Activated CD4-positive, alpha-beta memory T cell treated with anti-CD3 and anti-CD28 coated beads for 36 hours (primary cell): ENCODE data around the gene USP43. TPM values are rescaled to one million over a fixed set of nuclear protein-coding genes. Genes with fewer than 3 reads are reported as not detected.
"Not testable (repeated sequence)": the region's sequence is repeated elsewhere in the genome, so short reads cannot be mapped to it uniquely, and the experiment has no call there.

Experiments
- CTCF ChIA-PET: fragments of 350-600 bp; sonication (Branson Sonifier 250); formaldehyde crosslinking; loops from one replicate; lab custom pipeline; 2021; ENCODE audit warnings: antibody characterized with exemption, inconsistent platforms; lab: Charles Lee
- POLR2A ChIA-PET: fragments of 350-600 bp; sonication (Branson Sonifier 250); formaldehyde crosslinking; loops from one replicate; lab custom pipeline; 2021; ENCODE audit warnings: antibody characterized with exemption; lab: Charles Lee
- DNase-seq: peaks from one replicate; pipeline ENCODE4 v3.0.0-alpha.2; 2020
- H3K27ac Mint-ChIP-seq: one replicate; pipeline ENCODE4 v1.8.0; 2021; ENCODE audit warnings: mixed read lengths
- H3K27me3 Mint-ChIP-seq: one replicate; pipeline ENCODE4 v1.8.0; 2021; ENCODE audit warnings: mixed read lengths
- H3K36me3 Mint-ChIP-seq: one replicate; pipeline ENCODE4 v1.8.0; 2021; ENCODE audit warnings: mixed read lengths
- H3K4me1 Mint-ChIP-seq: one replicate; pipeline ENCODE4 v1.8.0; 2021; ENCODE audit warnings: low read depth, mixed read lengths
- H3K4me3 Mint-ChIP-seq: one replicate; pipeline ENCODE4 v1.8.0; 2021; ENCODE audit warnings: mild to moderate bottlenecking, mixed read lengths
- H3K9me3 Mint-ChIP-seq: one replicate; pipeline ENCODE4 v1.8.0; 2021; ENCODE audit warnings: mixed read lengths
- intact Hi-C: fragments of 100-400 bp; cut with micrococcal nuclease; formaldehyde crosslinking; loops from one replicate; pipeline ENCODE4 v1.15.1; 2023
- total RNA-seq, 2 experiments: library from RNA; stranded (reverse); gene quantifications; one replicate each; pipeline ENCODE4 v1.2.3, GENCODE V29; 2021

USP43 gene
- under 1 TPM; 0.34 to 0.50 TPM for total RNA-seq

GRCh38 chr17:9644910-9645751 lies at the start of gene USP43:
USP43 (plus strand) TSS chr17:9645517; CDS start chr17:9645633, 116 bp downstream.
- H3K9me3 Mint-ChIP-seq = no peaks in the 10 kb centered on the region
- peak within 1 kb of the TSS; percentile 75 for H3K4me3 Mint-ChIP-seq
- POLR2A ChIA-PET = no interaction called here
- DNase-seq = peak; percentile 35
- peaks cover 7% of the 10 kb centered on the region for H3K4me1 Mint-ChIP-seq
- H3K27ac Mint-ChIP-seq = no peak within 1 kb of the TSS
- intact Hi-C loops = loop anchor here (1.0 to 2.0 kb wide), 2 partner anchors 32 to 68 kb away; no protein-coding TSS in a partner anchor
- CTCF ChIA-PET = interaction anchor here (1.5 kb wide), 1 partner anchor 68 kb away, joined by 5 read pairs; the partner anchor contains the start of gene CFAP52
- peaks cover 53% of the 10 kb centered on the region for H3K27me3 Mint-ChIP-seq
- H3K36me3 Mint-ChIP-seq = no peaks in the 10 kb centered on the region

GRCh38 chr17:9597638-9598037 lies 47.7 kb upstream of the USP43 start:
- H3K27ac Mint-ChIP-seq, H3K36me3 Mint-ChIP-seq, H3K9me3 Mint-ChIP-seq, DNase-seq, intact Hi-C loops, POLR2A ChIA-PET, H3K4me3 Mint-ChIP-seq, H3K4me1 Mint-ChIP-seq: not testable (repeated sequence)
- CTCF ChIA-PET = interaction anchor here (0.7 kb wide), 1 partner anchor 22 kb away, joined by 3 read pairs; no protein-coding TSS in a partner anchor
- H3K27me3 Mint-ChIP-seq = peaks cover 18% of the 10 kb centered on the region

- H3K36me3 Mint-ChIP-seq = no peaks in the 10 kb centered on the region
- DNase-seq = no peak
- POLR2A ChIA-PET = no interaction called here
- H3K4me3 Mint-ChIP-seq = no peak overlapping the region
- H3K27ac Mint-ChIP-seq = no peak overlapping the region
- CTCF ChIA-PET = no interaction called here
- peaks cover 18% of the 10 kb centered on the region for H3K27me3 Mint-ChIP-seq
- no peaks in the 10 kb centered on the region for H3K9me3 Mint-ChIP-seq
- no peaks in the 10 kb centered on the region for H3K4me1 Mint-ChIP-seq
- intact Hi-C loops = no loop called here
Observed at GRCh38 chr17:9598661-9599060, 46.7 kb upstream of the USP43 start.

GRCh38 chr17:9604583-9604982 lies 40.7 kb upstream of the USP43 start:
- H3K4me1 Mint-ChIP-seq, H3K27ac Mint-ChIP-seq, POLR2A ChIA-PET, H3K4me3 Mint-ChIP-seq, DNase-seq, H3K36me3 Mint-ChIP-seq, intact Hi-C loops, H3K27me3 Mint-ChIP-seq, H3K9me3 Mint-ChIP-seq, CTCF ChIA-PET: not testable (repeated sequence)

GRCh38 chr17:9606453-9606852 lies 38.9 kb upstream of the USP43 start:
- no peak overlapping the region for H3K27ac Mint-ChIP-seq
- POLR2A ChIA-PET = no interaction called here
- no peaks in the 10 kb centered on the region for H3K36me3 Mint-ChIP-seq
- H3K27me3 Mint-ChIP-seq = peaks cover 7% of the 10 kb centered on the region
- DNase-seq = no peak
- intact Hi-C loops = no loop called here
- CTCF ChIA-PET = no interaction called here
- no peak overlapping the region for H3K4me3 Mint-ChIP-seq
- no peaks in the 10 kb centered on the region for H3K4me1 Mint-ChIP-seq
- H3K9me3 Mint-ChIP-seq = no peaks in the 10 kb centered on the region

- POLR2A ChIA-PET, H3K4me3 Mint-ChIP-seq, CTCF ChIA-PET, H3K27ac Mint-ChIP-seq, H3K36me3 Mint-ChIP-seq, H3K4me1 Mint-ChIP-seq, H3K9me3 Mint-ChIP-seq, H3K27me3 Mint-ChIP-seq, DNase-seq, intact Hi-C loops: not testable (repeated sequence)
Observed at GRCh38 chr17:9607058-9607457, 38.3 kb upstream of the USP43 start.

GRCh38 chr17:9611557-9611956 lies 33.8 kb upstream of the USP43 start:
- CTCF ChIA-PET = no interaction called here
- Mint-ChIP-seq H3K27ac (no peak overlapping the region), H3K9me3 (no peaks in the 10 kb centered on the region)

GRCh38 chr17:9612006-9612405 lies 33.3 kb upstream of the USP43 start:
- Mint-ChIP-seq H3K36me3 (no peaks in the 10 kb centered on the region), H3K27ac (no peak overlapping the region), H3K27me3 (peaks cover 8% of the 10 kb centered on the region), H3K4me3 (no peak overlapping the region), H3K4me1 (no peaks in the 10 kb centered on the region), H3K9me3 (no peaks in the 10 kb centered on the region)
- intact Hi-C loops = no loop called here
- ChIA-PET POLR2A (no interaction called here), CTCF (no interaction called here)
- DNase-seq = no peak

More at GRCh38 chr17:9611557-9611956, 33.8 kb upstream of the USP43 start:
- Mint-ChIP-seq H3K4me1 (no peaks in the 10 kb centered on the region), H3K4me3 (no peak overlapping the region), H3K27me3 (peaks cover 8% of the 10 kb centered on the region), H3K36me3 (no peaks in the 10 kb centered on the region)
- DNase-seq = no peak
- POLR2A ChIA-PET = no interaction called here
- intact Hi-C loops = no loop called here

- intact Hi-C loops = no loop called here
- Mint-ChIP-seq H3K4me3 (no peak overlapping the region), H3K27me3 (peaks cover 8% of the 10 kb centered on the region), H3K36me3 (no peaks in the 10 kb centered on the region), H3K9me3 (no peaks in the 10 kb centered on the region), H3K27ac (no peak overlapping the region), H3K4me1 (no peaks in the 10 kb centered on the region)
- ChIA-PET POLR2A (no interaction called here), CTCF (no interaction called here)
- no peak for DNase-seq
Observed at GRCh38 chr17:9615486-9615885, 29.8 kb upstream of the USP43 start.

GRCh38 chr17:9622961-9623360 lies 22.4 kb upstream of the USP43 start:
- H3K9me3 Mint-ChIP-seq = peaks cover 29% of the 10 kb centered on the region
- H3K27me3 Mint-ChIP-seq = no peaks in the 10 kb centered on the region
- H3K4me3 Mint-ChIP-seq = no peak overlapping the region
- H3K36me3 Mint-ChIP-seq = peaks cover 1% of the 10 kb centered on the region
- no peak overlapping the region for H3K27ac Mint-ChIP-seq
- intact Hi-C loops = no loop called here
- no peak for DNase-seq
- H3K4me1 Mint-ChIP-seq = no peaks in the 10 kb centered on the region
- POLR2A ChIA-PET = no interaction called here
- CTCF ChIA-PET = no interaction called here

GRCh38 chr17:9628509-9628908 lies 16.8 kb upstream of the USP43 start:
- no peak overlapping the region for H3K27ac Mint-ChIP-seq
- H3K4me1 Mint-ChIP-seq = no peaks in the 10 kb centered on the region
- H3K4me3 Mint-ChIP-seq = no peak overlapping the region
- CTCF ChIA-PET = no interaction called here
- peaks cover 1% of the 10 kb centered on the region for H3K36me3 Mint-ChIP-seq
- H3K27me3 Mint-ChIP-seq = peaks cover 7% of the 10 kb centered on the region
- POLR2A ChIA-PET = no interaction called here
- peaks cover 13% of the 10 kb centered on the region for H3K9me3 Mint-ChIP-seq
- intact Hi-C loops = no loop called here
- no peak for DNase-seq

- Mint-ChIP-seq H3K4me1 (no peaks in the 10 kb centered on the region), H3K27me3 (peaks cover 15% of the 10 kb centered on the region), H3K9me3 (no peaks in the 10 kb centered on the region), H3K4me3 (no peak overlapping the region), H3K27ac (no peak overlapping the region), H3K36me3 (no peaks in the 10 kb centered on the region)
- intact Hi-C loops = no loop called here
- CTCF ChIA-PET = no interaction called here
- POLR2A ChIA-PET = no interaction called here
- DNase-seq = no peak
Observed at GRCh38 chr17:9632741-9633140, 12.6 kb upstream of the USP43 start.

- no peak for DNase-seq
- ChIA-PET POLR2A (no interaction called here), CTCF (no interaction called here)
- no peak overlapping the region for H3K27ac Mint-ChIP-seq
- H3K4me1 Mint-ChIP-seq = no peaks in the 10 kb centered on the region
- peaks cover 12% of the 10 kb centered on the region for H3K27me3 Mint-ChIP-seq
- intact Hi-C loops = no loop called here
- H3K36me3 Mint-ChIP-seq = no peaks in the 10 kb centered on the region
- no peak overlapping the region for H3K4me3 Mint-ChIP-seq
- H3K9me3 Mint-ChIP-seq = no peaks in the 10 kb centered on the region
Observed at GRCh38 chr17:9635340-9635739, 10.0 kb upstream of the USP43 start.
